Adipocyte (in vitro differentiated cells): Measurements from ENCODE around the gene KRT33A.
"Not testable (repeated sequence)": the region's sequence is repeated elsewhere in the genome, so short reads cannot be mapped to it uniquely, and the experiment has no call there.

Experiments
- DNase-seq: peaks from one replicate; pipeline ENCODE4 v3.0.0-alpha.2; 2015; ENCODE audit warnings: low read depth
- H3K27me3 ChIP-seq: replicated peaks from 2 replicates; pipeline ENCODE4 v1.7.0; 2013; ENCODE audit warnings: mild to moderate bottlenecking, low read length, moderate library complexity; ENCODE audit not compliant: control insufficient read depth, insufficient read depth
- H3K36me3 ChIP-seq: 2 replicates; pipeline ENCODE4 v1.7.0; 2013; ENCODE audit warnings: low read length, mild to moderate bottlenecking, moderate library complexity; ENCODE audit not compliant: control insufficient read depth, insufficient read depth, severe bottlenecking
- H3K4me1 ChIP-seq: 2 replicates; pipeline ENCODE4 v1.7.0; 2013; ENCODE audit warnings: mild to moderate bottlenecking, low read length, moderate library complexity; ENCODE audit not compliant: control insufficient read depth, insufficient read depth
- H3K4me3 ChIP-seq: 2 replicates; pipeline ENCODE4 v1.7.0; 2013; ENCODE audit warnings: mild to moderate bottlenecking, low read length, moderate library complexity
- H3K9ac ChIP-seq: 2 replicates; pipeline ENCODE4 v1.7.0; 2013; ENCODE audit warnings: mild to moderate bottlenecking, low read length, moderate library complexity
- H3K9me3 ChIP-seq: 2 replicates; pipeline ENCODE4 v1.7.0; 2013; ENCODE audit warnings: mild to moderate bottlenecking, low read length, moderate library complexity; ENCODE audit not compliant: control insufficient read depth

The KRT33A gene

DNA sequence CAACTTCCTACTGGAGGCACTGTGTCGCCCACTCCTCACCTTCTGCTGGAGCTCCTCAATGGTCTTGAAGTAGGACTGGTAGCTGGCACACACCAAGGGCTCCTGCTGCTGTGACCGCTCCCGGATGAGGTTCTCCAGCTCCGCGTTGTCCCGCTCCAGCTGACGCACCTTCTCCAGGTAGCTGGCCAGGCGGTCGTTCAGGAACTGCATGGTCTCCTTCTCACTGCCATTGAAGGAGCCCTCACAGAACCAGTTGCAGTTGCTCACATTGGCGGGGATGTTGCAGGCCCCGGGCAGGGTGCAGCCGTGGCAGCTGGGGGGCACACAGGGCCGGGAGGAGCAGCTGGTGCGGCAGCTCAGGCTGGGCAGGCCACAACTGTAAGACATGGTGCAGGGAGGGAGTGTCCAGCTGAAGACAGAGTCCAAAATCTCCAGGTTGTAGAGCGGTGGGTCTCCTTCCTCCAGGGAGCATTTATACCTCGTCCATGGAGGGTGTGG, at the start of gene KRT33A:
KRT33A (minus strand) TSS at position 448 of the 498 bp plus-strand sequence; CDS start at position 387, 61 bp downstream.
- H3K4me1 ChIP-seq, H3K9ac ChIP-seq, DNase-seq, H3K9me3 ChIP-seq, H3K4me3 ChIP-seq, H3K36me3 ChIP-seq: not testable (repeated sequence)
- peaks cover 14% of the 10 kb centered on the region for H3K27me3 ChIP-seq

GRCh38 chr17:41396996-41397660, 46.5 kb upstream of the KRT33A start, which contains the start of gene KRT31:
TSS of gene KRT31 (minus strand) at chr17:41397608. CDS start at chr17:41397539, 69 bp downstream.
- H3K27me3 ChIP-seq, result peaks cover 20% of the 10 kb centered on the region
- no peak within 1 kb of the TSS for H3K4me3 ChIP-seq
- H3K9ac ChIP-seq, result no peak within 1 kb of the TSS
- no peak for DNase-seq
- no peaks in the 10 kb centered on the region for H3K36me3 ChIP-seq
- peaks cover 4% of the 10 kb centered on the region for H3K9me3 ChIP-seq
- H3K4me1 ChIP-seq, result peaks cover 9% of the 10 kb centered on the region

DNA sequence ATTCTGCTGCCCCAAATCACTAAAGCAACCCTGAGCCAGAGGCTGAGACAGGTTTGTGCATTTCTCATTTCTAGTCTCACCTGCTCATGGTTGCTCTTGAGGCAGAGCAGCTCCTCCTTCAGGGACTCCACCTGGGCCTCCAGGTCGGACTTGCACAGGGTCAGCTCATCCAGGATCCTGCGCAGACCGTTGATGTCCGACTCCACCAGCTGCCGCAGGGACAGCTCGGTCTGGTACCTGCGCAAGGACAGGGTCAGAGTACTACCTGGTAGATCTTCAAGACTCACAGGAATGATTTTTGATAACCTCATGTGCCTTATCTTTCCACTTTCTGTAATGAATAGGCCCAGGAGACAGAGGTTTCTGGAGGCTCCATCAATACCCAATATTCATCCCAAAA, 45.7 kb upstream of the KRT33A start:
- Histone ChIP-seq H3K4me3 (no peak overlapping the region), H3K4me1 (peaks cover 12% of the 10 kb centered on the region), H3K36me3 (no peaks in the 10 kb centered on the region), H3K27me3 (peaks cover 20% of the 10 kb centered on the region), H3K9ac (no peak overlapping the region), H3K9me3 (peaks cover 4% of the 10 kb centered on the region)
- DNase-seq, result no peak

- Histone ChIP-seq H3K9ac (no peak overlapping the region), H3K9me3 (peaks cover 4% of the 10 kb centered on the region), H3K4me3 (no peak overlapping the region), H3K4me1 (peaks cover 12% of the 10 kb centered on the region), H3K27me3 (peaks cover 20% of the 10 kb centered on the region), H3K36me3 (no peaks in the 10 kb centered on the region)
- no peak for DNase-seq
These were observed 45.0 kb upstream of the KRT33A start for GRCh38 chr17:41395611-41396010.

DNA sequence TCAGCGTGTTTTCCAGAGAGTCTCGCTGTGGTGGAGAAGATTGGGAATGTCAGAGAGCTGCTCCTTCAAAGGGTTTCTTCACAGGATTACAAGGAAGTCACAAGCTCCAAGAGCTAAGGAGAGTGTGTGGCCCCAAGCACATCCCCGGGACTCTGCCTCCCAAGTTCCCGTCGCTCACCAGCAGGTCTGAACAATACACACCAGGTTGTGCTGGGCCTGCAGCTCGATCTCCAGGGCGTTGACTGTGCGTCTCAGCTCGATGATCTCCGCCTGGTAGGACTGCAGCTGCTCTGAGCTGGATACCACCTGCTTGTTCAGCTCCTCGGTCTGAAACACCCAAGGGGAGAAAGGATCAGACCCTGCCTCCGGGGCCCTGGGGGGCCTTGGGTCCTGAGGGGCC, 44.4 kb upstream of the KRT33A start:
- not testable (repeated sequence) for H3K36me3 ChIP-seq, H3K9ac ChIP-seq, H3K9me3 ChIP-seq, H3K4me3 ChIP-seq, DNase-seq
- H3K4me1 ChIP-seq, result peaks cover 12% of the 10 kb centered on the region
- peaks cover 19% of the 10 kb centered on the region for H3K27me3 ChIP-seq

DNA sequence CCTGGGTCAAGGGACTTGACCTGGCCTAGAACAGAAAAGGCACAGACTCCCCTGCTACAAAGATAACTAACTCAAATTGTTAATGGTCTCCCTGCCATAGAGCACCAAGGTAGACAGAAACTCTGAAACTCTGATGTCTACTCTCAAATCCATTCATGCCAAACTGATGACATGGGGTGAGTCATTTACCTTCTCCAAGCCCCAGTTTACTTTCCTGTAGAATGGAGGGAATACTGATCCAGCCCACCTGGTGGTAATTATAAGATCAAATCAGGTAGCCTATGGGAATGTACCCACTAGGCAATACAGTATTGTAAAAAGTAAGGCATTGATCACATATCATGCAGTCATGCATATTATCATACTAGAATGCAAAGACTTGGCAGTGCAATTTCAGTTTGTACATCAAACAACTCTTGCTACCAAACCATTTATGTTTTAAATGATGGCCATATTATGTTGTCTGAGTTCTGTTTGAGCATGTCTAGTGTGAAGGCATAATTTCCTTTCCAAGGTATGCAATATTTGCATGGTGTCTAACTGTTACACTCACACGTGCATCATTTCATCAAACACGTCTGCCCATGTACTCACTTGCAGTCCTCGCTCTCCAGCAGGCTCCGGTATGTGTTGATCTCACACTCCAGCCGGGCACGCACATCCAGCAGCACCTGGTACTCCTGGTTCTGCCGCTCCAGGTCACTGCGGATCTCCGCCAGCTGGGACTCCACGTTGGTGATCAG, 43.8 kb upstream of the KRT33A start:
- Histone ChIP-seq H3K4me3 (no peak overlapping the region), H3K9me3 (peaks cover 4% of the 10 kb centered on the region), H3K36me3 (no peaks in the 10 kb centered on the region), H3K27me3 (peaks cover 16% of the 10 kb centered on the region), H3K4me1 (peaks cover 12% of the 10 kb centered on the region), H3K9ac (no peak overlapping the region)
- DNase-seq, result no peak

- peaks cover 4% of the 10 kb centered on the region for H3K9me3 ChIP-seq
- H3K4me3 ChIP-seq, result no peak overlapping the region
- no peak overlapping the region for H3K9ac ChIP-seq
- no peaks in the 10 kb centered on the region for H3K36me3 ChIP-seq
- H3K4me1 ChIP-seq, result peaks cover 12% of the 10 kb centered on the region
- peaks cover 16% of the 10 kb centered on the region for H3K27me3 ChIP-seq
- no peak for DNase-seq
These were observed 43.2 kb upstream of the KRT33A start for GRCh38 chr17:41393826-41394225.

GRCh38 chr17:41393294-41393693, 42.7 kb upstream of the KRT33A start:
- Histone ChIP-seq H3K9me3 (peaks cover 4% of the 10 kb centered on the region), H3K9ac (no peak overlapping the region), H3K36me3 (no peaks in the 10 kb centered on the region), H3K4me3 (no peak overlapping the region), H3K27me3 (peaks cover 16% of the 10 kb centered on the region), H3K4me1 (peaks cover 12% of the 10 kb centered on the region)
- no peak for DNase-seq

- Histone ChIP-seq H3K4me3 (no peak overlapping the region), H3K4me1 (peaks cover 12% of the 10 kb centered on the region), H3K9me3 (peaks cover 7% of the 10 kb centered on the region), H3K36me3 (no peaks in the 10 kb centered on the region), H3K27me3 (peaks cover 20% of the 10 kb centered on the region), H3K9ac (no peak overlapping the region)
- DNase-seq, result no peak
These were observed 41.6 kb upstream of the KRT33A start for GRCh38 chr17:41392278-41392677.

GRCh38 chr17:41391535-41391934, 40.9 kb upstream of the KRT33A start:
- no peak for DNase-seq

DNA sequence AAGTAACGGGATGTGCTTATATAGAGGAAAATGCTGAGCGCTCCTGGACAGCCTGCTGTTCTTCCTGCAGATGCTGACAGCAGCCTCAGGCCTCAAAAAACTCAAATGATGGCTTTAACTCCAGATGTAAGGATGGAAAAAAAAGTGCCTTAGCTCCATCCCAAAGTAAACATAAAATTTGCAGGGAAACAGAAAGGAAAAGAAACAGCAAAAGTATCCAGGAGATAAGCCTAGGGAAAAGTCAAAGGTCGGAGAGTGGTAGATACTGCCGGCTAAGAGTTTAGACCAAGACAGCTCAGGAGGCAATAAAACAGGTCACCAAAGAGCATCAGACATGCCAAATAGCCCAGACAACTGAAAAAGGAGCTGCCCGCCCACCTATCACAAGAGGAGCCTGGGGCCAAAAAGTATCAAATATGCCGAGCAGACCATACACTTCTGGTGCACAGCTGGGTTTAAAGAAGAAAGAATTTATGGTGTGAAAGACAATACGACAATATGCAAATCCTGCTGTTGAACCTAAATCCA, 39.8 kb upstream of the KRT33A start:
- H3K4me3 ChIP-seq, result no peak overlapping the region

More at GRCh38 chr17:41391535-41391934, 40.9 kb upstream of the KRT33A start:
- Histone ChIP-seq H3K9me3 (peaks cover 9% of the 10 kb centered on the region), H3K4me3 (no peak overlapping the region), H3K36me3 (no peaks in the 10 kb centered on the region), H3K27me3 (peaks cover 14% of the 10 kb centered on the region), H3K4me1 (peaks cover 12% of the 10 kb centered on the region), H3K9ac (no peak overlapping the region)

More for the DNA sequence above, 39.8 kb upstream of the KRT33A start:
- Histone ChIP-seq H3K36me3 (no peaks in the 10 kb centered on the region), H3K4me1 (peaks cover 12% of the 10 kb centered on the region), H3K27me3 (peaks cover 10% of the 10 kb centered on the region), H3K9me3 (peaks cover 11% of the 10 kb centered on the region), H3K9ac (no peak overlapping the region)
- DNase-seq, result no peak
